Kidney epithelial cell (primary cell): ENCODE data around the gene KIAA0825. TPM values are rescaled to one million over a fixed set of nuclear protein-coding genes. Genes with fewer than 3 reads are reported as not detected.

Experiments
- DNase-seq: peaks from one replicate; pipeline ENCODE4 v3.0.0-alpha.2; 2010; ENCODE audit warnings: low read depth
- H3K27me3 ChIP-seq: 2 replicates; pipeline ENCODE4 v1.6.0; 2011; ENCODE audit warnings: low read length; ENCODE audit not compliant: control insufficient read depth, insufficient read depth
- H3K36me3 ChIP-seq: 2 replicates; pipeline ENCODE4 v1.5.1; 2011; ENCODE audit warnings: low read length; ENCODE audit not compliant: control insufficient read depth, insufficient read depth
- H3K4me3 ChIP-seq: 2 replicates; pipeline ENCODE4 v1.5.1; 2011; ENCODE audit warnings: low read depth, mild to moderate bottlenecking, control low read depth, low read length
- total RNA-seq: library from RNA; depleted of rRNA; stranded (reverse); fragments of >200 nt; gene quantifications from 2 replicates; pipeline ENCODE4 v1.2.3, GENCODE V29; 2015
- TF ChIP-seq, protein P1 (sequence below): IDR thresholded peaks from 2 replicates; pipeline ENCODE4 v1.5.1; 2011; ENCODE audit warnings: mild to moderate bottlenecking, moderate library complexity, low read length, control low read depth, inconsistent platforms; ENCODE audit not compliant: insufficient read depth, poor library complexity, severe bottlenecking

Gene KIAA0825
- total RNA-seq, 1 donor from 2014 or later, result 2.7 TPM

DNA sequence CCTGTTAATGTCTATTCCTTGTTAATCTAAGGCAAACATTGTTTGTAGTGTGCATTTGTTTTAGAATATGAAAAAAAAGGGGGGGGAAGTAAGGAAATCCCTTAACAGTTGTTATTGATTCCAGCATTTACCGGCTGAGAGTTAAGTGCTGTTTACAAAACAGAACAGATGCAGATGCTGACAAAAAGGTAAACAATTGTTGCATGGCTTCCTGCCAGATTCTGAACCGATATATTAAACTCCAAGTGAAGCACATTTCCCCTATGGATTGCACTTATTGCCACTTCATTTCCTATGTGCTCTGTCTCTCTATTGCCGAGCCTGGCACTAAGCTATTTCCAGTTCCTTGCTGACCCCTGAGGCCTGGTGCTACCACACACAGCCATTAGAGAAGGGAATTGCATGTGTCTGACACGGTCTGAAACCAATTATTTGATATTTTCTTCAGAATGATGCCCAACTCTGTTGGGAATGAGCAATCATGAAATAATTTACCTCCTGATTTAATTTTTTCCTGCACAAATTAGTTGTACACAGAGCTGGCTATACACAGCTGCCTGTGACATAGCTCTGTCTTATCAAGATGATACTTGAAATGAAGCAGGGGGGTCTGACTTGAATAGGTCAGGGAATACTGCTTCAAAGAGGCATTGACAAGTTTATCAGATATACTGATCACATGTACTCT, 109.8 kb downstream of the KIAA0825 start:
- TF ChIP-seq, protein P1, sequence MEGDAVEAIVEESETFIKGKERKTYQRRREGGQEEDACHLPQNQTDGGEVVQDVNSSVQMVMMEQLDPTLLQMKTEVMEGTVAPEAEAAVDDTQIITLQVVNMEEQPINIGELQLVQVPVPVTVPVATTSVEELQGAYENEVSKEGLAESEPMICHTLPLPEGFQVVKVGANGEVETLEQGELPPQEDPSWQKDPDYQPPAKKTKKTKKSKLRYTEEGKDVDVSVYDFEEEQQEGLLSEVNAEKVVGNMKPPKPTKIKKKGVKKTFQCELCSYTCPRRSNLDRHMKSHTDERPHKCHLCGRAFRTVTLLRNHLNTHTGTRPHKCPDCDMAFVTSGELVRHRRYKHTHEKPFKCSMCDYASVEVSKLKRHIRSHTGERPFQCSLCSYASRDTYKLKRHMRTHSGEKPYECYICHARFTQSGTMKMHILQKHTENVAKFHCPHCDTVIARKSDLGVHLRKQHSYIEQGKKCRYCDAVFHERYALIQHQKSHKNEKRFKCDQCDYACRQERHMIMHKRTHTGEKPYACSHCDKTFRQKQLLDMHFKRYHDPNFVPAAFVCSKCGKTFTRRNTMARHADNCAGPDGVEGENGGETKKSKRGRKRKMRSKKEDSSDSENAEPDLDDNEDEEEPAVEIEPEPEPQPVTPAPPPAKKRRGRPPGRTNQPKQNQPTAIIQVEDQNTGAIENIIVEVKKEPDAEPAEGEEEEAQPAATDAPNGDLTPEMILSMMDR, result no peak
- no peak for DNase-seq
- H3K4me3 ChIP-seq, result no peak overlapping the region
- H3K36me3 ChIP-seq, result no peaks in the 10 kb centered on the region
- H3K27me3 ChIP-seq, result no peaks in the 10 kb centered on the region

DNA sequence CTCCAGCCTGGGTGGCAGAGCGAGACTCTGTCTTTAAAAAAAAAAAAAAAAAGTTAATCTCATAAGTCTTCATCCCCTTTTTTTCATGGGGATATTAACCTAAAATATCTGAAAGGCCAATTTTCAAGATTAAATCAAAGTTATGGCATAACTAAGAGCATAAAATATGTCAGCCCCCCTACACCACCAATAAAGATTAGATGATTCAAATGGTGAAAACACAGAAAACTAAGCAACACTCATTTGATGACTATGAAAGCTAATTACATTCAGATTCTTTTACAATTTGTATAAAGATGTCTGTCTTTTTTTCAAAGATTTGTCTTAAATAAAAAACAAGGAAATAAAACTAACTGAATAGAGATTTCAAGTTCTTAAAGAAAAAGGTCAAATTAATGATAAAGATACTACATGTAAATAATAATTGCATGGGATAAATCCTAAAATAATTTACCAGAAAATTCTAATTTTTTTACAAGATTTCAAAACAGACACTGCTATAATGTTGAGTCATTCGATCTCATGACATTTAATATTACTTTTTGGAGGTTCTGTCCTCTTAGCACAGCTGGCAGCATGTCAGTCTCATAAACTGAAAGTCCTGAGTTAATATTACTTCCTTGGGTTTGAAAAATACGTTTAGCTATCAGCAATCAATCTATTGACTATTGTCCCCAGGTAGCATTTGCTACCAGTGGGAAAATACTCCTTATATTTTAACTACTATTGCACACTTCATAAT, 112.9 kb downstream of the KIAA0825 start:
- no peak for DNase-seq
- no peaks in the 10 kb centered on the region for H3K27me3 ChIP-seq
- TF ChIP-seq, protein P1, result no peak
- H3K36me3 ChIP-seq, result no peaks in the 10 kb centered on the region
- no peak overlapping the region for H3K4me3 ChIP-seq

DNA sequence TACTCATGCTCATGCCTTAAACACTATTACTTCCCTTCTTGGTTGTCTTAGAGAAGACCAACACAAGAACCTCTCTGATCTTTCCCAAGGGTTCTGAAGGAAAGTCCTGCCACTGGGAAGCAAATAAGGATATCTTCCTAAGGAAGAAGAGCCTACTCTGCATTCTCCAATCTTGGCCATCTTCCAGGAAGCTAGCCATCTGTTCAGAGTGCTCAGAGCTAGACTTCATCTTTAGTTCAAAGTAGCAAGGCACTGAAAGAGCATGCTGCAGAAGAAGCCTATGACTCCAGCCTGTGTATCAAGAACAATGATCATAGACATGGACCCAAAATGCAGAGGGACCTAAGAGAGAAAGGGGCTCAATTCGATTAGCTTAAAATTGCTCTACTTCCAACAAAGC, 114.7 kb downstream of the KIAA0825 start:
- DNase-seq, result no peak
- H3K27me3 ChIP-seq, result no peaks in the 10 kb centered on the region
- H3K4me3 ChIP-seq, result no peak overlapping the region
- TF ChIP-seq, protein P1, result no peak
- no peaks in the 10 kb centered on the region for H3K36me3 ChIP-seq

DNA sequence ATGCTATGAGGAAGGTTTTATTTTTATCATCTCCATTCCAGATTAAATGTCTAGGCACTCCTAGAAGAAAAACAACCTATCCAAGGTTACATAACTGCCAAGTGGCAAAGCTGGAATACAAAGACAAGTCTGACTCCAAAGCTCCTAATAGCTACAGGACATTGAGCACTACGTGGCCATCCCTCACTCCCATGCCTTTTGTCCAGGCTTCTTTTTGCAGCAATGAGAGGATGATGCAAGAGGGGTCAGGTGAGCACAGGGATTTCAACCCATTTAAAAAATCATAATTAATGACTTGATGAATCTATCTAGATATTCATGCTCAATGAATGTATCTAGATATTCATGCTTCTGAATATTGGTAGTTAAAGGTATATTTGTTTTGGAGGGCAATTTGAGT, 117.0 kb downstream of the KIAA0825 start:
- no peak for DNase-seq
- TF ChIP-seq, protein P1, result no peak

DNA sequence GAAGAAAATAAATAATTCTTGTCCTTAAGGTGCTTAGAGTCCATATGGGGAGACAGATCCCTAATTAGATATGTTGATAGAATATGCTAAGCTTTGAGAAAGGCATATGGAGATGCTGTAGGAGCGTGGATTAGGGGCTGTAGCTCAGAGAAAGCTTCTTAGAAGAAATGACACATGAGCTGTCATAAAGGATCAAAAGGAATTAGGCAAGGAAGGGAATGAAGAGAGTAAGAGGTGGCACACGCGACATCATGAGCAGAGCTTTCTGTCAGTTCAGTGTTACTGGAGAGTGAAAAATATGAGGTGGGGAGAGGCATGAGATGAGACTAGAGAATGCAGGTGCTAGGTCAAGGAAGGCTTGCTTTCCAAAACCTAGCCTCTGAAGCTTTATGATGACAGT, 118.6 kb downstream of the KIAA0825 start:
- no peak for DNase-seq
- Histone ChIP-seq H3K27me3 (no peaks in the 10 kb centered on the region), H3K36me3 (no peaks in the 10 kb centered on the region)

More for the DNA sequence above, 117.0 kb downstream of the KIAA0825 start:
- no peaks in the 10 kb centered on the region for H3K36me3 ChIP-seq
- no peaks in the 10 kb centered on the region for H3K27me3 ChIP-seq
- no peak overlapping the region for H3K4me3 ChIP-seq

More for the DNA sequence above, 118.6 kb downstream of the KIAA0825 start:
- TF ChIP-seq, protein P1, result no peak
- H3K4me3 ChIP-seq, result no peak overlapping the region
